NCI-H446 (cell line): Measurements from ENCODE around the gene CCR7.

ENCODE experiments used
- DNase-seq, 2 experiments: peaks; one replicate each; lab custom pipeline; 2025; lab: John Stamatoyannopoulos, UW

CCR7 gene

GRCh38 chr17:40515491-40516041 is 49.7 kb downstream of the CCR7 start:
- no peak for DNase-seq

GRCh38 chr17:40515011-40515410 is 50.3 kb downstream of the CCR7 start:
- DNase-seq, result no peak

- DNase-seq, result no peak
These were observed 51.0 kb downstream of the CCR7 start for GRCh38 chr17:40514013-40514875.

GRCh38 chr17:40511667-40512220 is 53.5 kb downstream of the CCR7 start:
- DNase-seq, result no peak

GRCh38 chr17:40511136-40511535 is 54.1 kb downstream of the CCR7 start:
- no peak for DNase-seq

GRCh38 chr17:40510328-40510648 is 55.0 kb downstream of the CCR7 start:
- peak; percentile 17 to 47 for DNase-seq

GRCh38 chr17:40509626-40510327 is 55.5 kb downstream of the CCR7 start:
- no peak for DNase-seq

GRCh38 chr17:40506786-40507185 is 58.5 kb downstream of the CCR7 start:
- DNase-seq, result no peak
